ENCODE data around the gene NCEH1. TPM values are rescaled to one million over a fixed set of nuclear protein-coding genes. Genes with fewer than 3 reads are reported as not detected.

The NCEH1 gene
- polyA plus RNA-seq, 3 donors: 8.6 to 23.9 (median 20.7) TPM

DNA sequence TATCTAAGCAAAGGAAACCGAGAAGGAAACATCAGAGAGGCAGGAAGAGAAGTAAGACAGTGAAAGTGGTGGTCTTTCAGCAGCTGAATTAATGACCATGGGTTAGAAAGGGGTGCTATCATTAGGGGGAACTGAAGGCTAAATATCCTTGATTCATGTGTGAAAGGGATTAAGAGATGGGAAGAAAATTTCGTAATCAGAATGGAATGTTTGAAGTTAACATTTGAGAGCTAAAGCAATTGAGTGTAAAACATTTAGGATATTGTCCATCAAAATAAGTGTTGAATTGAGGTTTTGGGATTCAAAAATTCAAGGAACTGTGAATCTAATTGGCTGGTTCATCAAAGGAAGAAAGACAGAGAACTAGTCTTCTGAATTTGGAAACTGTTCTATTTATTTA lies 35.6 kb upstream of the NCEH1 start:
- H3K4me2 ChIP-seq (replicated peaks; ENCODE audit: extremely low read depth, low read length, poor library complexity, severe bottlenecking): no peak overlapping the region
- no peak overlapping the region for H3K4me3 ChIP-seq (replicated peaks in 1 of 3; ENCODE audit: low read depth in 2 of 3, low read length in 3 of 3)
- no peaks in the 10 kb centered on the region for H3K27me3 ChIP-seq (ENCODE audit: control insufficient read depth in 2 of 2, insufficient read depth in 2 of 2, low read length in 2 of 2)
- no peaks in the 10 kb centered on the region for H4K20me1 ChIP-seq (ENCODE audit: insufficient read depth, low read length)
- no peak overlapping the region for H3K27ac Mint-ChIP-seq
- H3K36me3 Mint-ChIP-seq: no peaks in the 10 kb centered on the region
- H3K9me3 Mint-ChIP-seq: peaks cover 0 to 3% (median 0%) of the 10 kb centered on the region in 7 donors
- H3K79me2 ChIP-seq (ENCODE audit: insufficient read depth, low read length): peaks cover 8% of the 10 kb centered on the region
- WGBS (ENCODE audit: insufficient coverage): 77% methylated on average over 1 of the region's 2 CpGs
- peaks cover 0 to 7% (median 4%) of the 10 kb centered on the region in 3 donors for H3K27me3 Mint-ChIP-seq (ENCODE audit: low read depth in 3 of 3)
- H3K9ac ChIP-seq (ENCODE audit: insufficient read depth, low read length, poor library complexity, severe bottlenecking): no peak overlapping the region
- H2AFZ ChIP-seq (ENCODE audit: insufficient read depth, low read depth, low read length, poor library complexity, severe bottlenecking): peak overlapping the region; percentile 36
- no peak overlapping the region for H3K27ac ChIP-seq (ENCODE audit: low read depth in 1 of 2, low read length in 2 of 2)
- H3K9me3 ChIP-seq (replicated peaks in 1 of 2; ENCODE audit: control insufficient read depth in 1 of 2, insufficient read depth in 1 of 2, low read length in 2 of 2): no peaks in the 10 kb centered on the region
- no peaks in the 10 kb centered on the region for H3K36me3 ChIP-seq (replicated peaks in 1 of 2; ENCODE audit: control insufficient read depth in 1 of 2, insufficient read depth in 2 of 2, low read length in 2 of 2)
- intact Hi-C loops (cut with micrococcal nuclease): no loop called here
- H3K4me3 Mint-ChIP-seq: no peak overlapping the region
- peaks cover 10% of the 10 kb centered on the region in 2 donors for H3K4me1 ChIP-seq (ENCODE audit: control insufficient read depth in 1 of 2, insufficient read depth in 2 of 2, low read length in 2 of 2)
- H3K4me1 Mint-ChIP-seq: peaks cover 8% of the 10 kb centered on the region
- TF ChIP-seq, protein P1, sequence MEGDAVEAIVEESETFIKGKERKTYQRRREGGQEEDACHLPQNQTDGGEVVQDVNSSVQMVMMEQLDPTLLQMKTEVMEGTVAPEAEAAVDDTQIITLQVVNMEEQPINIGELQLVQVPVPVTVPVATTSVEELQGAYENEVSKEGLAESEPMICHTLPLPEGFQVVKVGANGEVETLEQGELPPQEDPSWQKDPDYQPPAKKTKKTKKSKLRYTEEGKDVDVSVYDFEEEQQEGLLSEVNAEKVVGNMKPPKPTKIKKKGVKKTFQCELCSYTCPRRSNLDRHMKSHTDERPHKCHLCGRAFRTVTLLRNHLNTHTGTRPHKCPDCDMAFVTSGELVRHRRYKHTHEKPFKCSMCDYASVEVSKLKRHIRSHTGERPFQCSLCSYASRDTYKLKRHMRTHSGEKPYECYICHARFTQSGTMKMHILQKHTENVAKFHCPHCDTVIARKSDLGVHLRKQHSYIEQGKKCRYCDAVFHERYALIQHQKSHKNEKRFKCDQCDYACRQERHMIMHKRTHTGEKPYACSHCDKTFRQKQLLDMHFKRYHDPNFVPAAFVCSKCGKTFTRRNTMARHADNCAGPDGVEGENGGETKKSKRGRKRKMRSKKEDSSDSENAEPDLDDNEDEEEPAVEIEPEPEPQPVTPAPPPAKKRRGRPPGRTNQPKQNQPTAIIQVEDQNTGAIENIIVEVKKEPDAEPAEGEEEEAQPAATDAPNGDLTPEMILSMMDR (IDR thresholded peaks at IDR 0.05): no peak
- no peak for DNase-seq

GRCh38 chr3:172739462-172739861 lies 28.6 kb upstream of the NCEH1 start:
- no peak overlapping the region for H2AFZ ChIP-seq (ENCODE audit: insufficient read depth, low read depth, low read length, poor library complexity, severe bottlenecking)
- 55% methylated on average over 1 of the region's 1 CpG for WGBS (ENCODE audit: insufficient coverage)
- H3K27ac Mint-ChIP-seq: no peak overlapping the region

More at GRCh38 chr3:172739462-172739861, 28.6 kb upstream of the NCEH1 start:
- Histone ChIP-seq H3K4me1 (ENCODE audit: control insufficient read depth in 1 of 2, insufficient read depth in 2 of 2, low read length in 2 of 2) (no peaks in the 10 kb centered on the region), H4K20me1 (ENCODE audit: insufficient read depth, low read length) (no peaks in the 10 kb centered on the region), H3K79me2 (ENCODE audit: insufficient read depth, low read length) (no peaks in the 10 kb centered on the region), H3K4me2 (replicated peaks; ENCODE audit: extremely low read depth, low read length, poor library complexity, severe bottlenecking) (no peak overlapping the region), H3K4me3 (replicated peaks in 1 of 3; ENCODE audit: low read depth in 2 of 3, low read length in 3 of 3) (no peak overlapping the region), H3K9me3 (replicated peaks in 1 of 2; ENCODE audit: control insufficient read depth in 1 of 2, insufficient read depth in 1 of 2, low read length in 2 of 2) (no peaks in the 10 kb centered on the region), H3K9ac (ENCODE audit: insufficient read depth, low read length, poor library complexity, severe bottlenecking) (no peak overlapping the region), H3K27me3 (ENCODE audit: control insufficient read depth in 2 of 2, insufficient read depth in 2 of 2, low read length in 2 of 2) (no peaks in the 10 kb centered on the region), H3K27ac (ENCODE audit: low read depth in 1 of 2, low read length in 2 of 2) (no peak overlapping the region), H3K36me3 (replicated peaks in 1 of 2; ENCODE audit: control insufficient read depth in 1 of 2, insufficient read depth in 2 of 2, low read length in 2 of 2) (no peaks in the 10 kb centered on the region)
- Mint-ChIP-seq H3K27me3 (ENCODE audit: low read depth in 3 of 3) (peaks cover 0 to 5% (median 4%) of the 10 kb centered on the region in 3 donors), H3K9me3 (peaks cover 0 to 11% (median 1%) of the 10 kb centered on the region in 7 donors), H3K4me3 (no peak overlapping the region), H3K4me1 (no peaks in the 10 kb centered on the region), H3K36me3 (no peaks in the 10 kb centered on the region)
- TF ChIP-seq, protein P1 (IDR thresholded peaks at IDR 0.05): no peak
- intact Hi-C loops (cut with micrococcal nuclease): no loop called here
- DNase-seq: no peak

Data from CD14-positive monocyte (primary cell).